Measurements from ENCODE around the gene VSTM2L. TPM values are rescaled to one million over a fixed set of nuclear protein-coding genes. Genes with fewer than 3 reads are reported as not detected.

The VSTM2L gene
- total RNA-seq, 1 donor from 2014 or later: 2.9 TPM

DNA sequence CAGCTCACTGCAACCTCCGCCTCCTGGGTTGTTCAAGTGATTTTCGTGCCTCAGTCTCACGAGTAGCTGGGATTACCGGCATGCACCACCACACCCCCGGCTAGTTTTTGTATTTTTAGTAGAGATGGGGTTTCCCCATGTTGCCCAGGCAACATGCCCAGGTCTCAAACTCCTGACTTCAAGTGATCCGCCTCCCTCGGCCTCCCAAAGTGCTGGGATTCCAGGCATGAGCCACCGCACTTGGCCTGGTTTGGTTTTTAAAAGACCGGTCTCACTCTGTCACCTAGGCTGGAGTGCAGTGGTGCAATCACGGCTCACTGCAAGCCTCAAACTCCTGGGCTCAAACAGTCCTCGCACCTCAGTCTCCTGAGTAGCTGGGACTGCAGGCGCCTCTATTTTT, 40.1 kb downstream of the VSTM2L start:
- Histone ChIP-seq H3K9ac (no peak overlapping the region), H3K4me3 (no peak overlapping the region), H3K27me3 (no peaks in the 10 kb centered on the region), H3K27ac (no peak overlapping the region), H3K36me3 (no peaks in the 10 kb centered on the region), H3F3A (ENCODE audit: low read depth) (no peaks in the 10 kb centered on the region), H3K79me2 (ENCODE audit: low read depth) (no peaks in the 10 kb centered on the region), H2AFZ (replicated peaks) (no peak overlapping the region), H3K4me1 (peaks cover 6% of the 10 kb centered on the region), H3K9me3 (ENCODE audit: low read depth) (no peaks in the 10 kb centered on the region), H3K4me2 (no peak overlapping the region), H4K20me1 (ENCODE audit: low read depth) (no peaks in the 10 kb centered on the region)
- H3K36me3 Mint-ChIP-seq: peaks cover 8% of the 10 kb centered on the region
- H3K27ac Mint-ChIP-seq: no peak overlapping the region
- peaks cover 12% of the 10 kb centered on the region for H3K27me3 Mint-ChIP-seq (ENCODE audit: insufficient read depth, low read depth)
- no peak for DNase-seq (ENCODE audit: low spot score)
- TF ChIP-seq EZH2phosphoT487 (IDR thresholded peaks at IDR 0.05) (no peak), EZH2 (IDR thresholded peaks at IDR 0.05) (no peak)
- TF ChIP-seq, protein P1, sequence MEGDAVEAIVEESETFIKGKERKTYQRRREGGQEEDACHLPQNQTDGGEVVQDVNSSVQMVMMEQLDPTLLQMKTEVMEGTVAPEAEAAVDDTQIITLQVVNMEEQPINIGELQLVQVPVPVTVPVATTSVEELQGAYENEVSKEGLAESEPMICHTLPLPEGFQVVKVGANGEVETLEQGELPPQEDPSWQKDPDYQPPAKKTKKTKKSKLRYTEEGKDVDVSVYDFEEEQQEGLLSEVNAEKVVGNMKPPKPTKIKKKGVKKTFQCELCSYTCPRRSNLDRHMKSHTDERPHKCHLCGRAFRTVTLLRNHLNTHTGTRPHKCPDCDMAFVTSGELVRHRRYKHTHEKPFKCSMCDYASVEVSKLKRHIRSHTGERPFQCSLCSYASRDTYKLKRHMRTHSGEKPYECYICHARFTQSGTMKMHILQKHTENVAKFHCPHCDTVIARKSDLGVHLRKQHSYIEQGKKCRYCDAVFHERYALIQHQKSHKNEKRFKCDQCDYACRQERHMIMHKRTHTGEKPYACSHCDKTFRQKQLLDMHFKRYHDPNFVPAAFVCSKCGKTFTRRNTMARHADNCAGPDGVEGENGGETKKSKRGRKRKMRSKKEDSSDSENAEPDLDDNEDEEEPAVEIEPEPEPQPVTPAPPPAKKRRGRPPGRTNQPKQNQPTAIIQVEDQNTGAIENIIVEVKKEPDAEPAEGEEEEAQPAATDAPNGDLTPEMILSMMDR (IDR thresholded peaks at IDR 0.05): no peak
- no peak overlapping the region for H3K4me3 Mint-ChIP-seq
- peaks cover 10% of the 10 kb centered on the region for H3K9me3 Mint-ChIP-seq
- peaks cover 33% of the 10 kb centered on the region for H3K4me1 Mint-ChIP-seq

DNA sequence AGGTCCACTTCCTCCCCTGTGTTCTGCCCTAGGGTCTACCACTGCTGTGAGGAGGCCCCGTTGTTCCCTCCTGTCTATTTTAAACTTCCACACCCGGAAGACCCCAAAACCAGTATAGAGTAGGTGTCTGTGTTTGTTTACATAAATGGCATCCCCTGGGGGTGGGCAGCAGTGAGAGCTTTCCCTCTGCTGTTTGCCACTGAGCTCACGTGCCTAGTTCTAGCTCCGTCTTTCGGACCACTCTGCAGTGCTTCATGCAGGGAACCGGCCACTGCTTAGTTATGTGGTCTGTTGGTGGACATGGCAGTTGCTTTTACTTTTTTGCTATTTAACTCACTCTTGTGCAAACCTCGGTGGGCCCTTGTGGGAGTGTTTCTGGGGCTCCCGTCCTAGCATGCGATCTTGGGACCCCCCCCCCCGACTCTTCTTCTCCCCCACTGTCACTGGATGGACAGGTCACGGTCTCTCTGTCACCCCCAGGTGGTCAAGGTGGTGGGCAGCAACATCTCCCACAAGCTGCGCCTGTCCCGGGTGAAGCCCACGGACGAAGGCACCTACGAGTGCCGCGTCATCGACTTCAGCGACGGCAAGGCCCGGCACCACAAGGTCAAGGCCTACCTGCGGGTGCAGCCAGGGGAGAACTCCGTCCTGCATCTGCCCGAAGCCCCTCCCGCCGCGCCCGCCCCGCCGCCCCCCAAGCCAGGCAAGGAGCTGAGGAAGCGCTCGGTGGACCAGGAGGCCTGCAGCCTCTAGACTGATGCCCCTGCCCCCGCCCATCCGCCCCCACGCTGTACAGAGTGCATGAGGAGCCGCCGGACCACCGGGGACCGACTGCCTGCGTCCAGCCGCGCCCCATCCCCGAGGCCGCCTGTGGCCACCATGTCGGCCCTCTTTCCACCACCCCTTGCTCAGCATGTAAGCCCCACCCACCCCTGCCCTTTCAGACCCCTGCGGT, 40.9 kb downstream of the VSTM2L start:
- Mint-ChIP-seq H3K9me3 (peaks cover 15% of the 10 kb centered on the region), H3K36me3 (peaks cover 8% of the 10 kb centered on the region), H3K27ac (peak overlapping the region; percentile 50), H3K4me3 (no peak overlapping the region), H3K27me3 (ENCODE audit: insufficient read depth, low read depth) (peaks cover 14% of the 10 kb centered on the region), H3K4me1 (peaks cover 33% of the 10 kb centered on the region)
- H3K79me2 ChIP-seq (ENCODE audit: low read depth): no peaks in the 10 kb centered on the region
- H3K9ac ChIP-seq: no peak overlapping the region
- H3K4me2 ChIP-seq: no peak overlapping the region
- H3K27ac ChIP-seq: no peak overlapping the region
- no peak overlapping the region for H2AFZ ChIP-seq (replicated peaks)
- H3K27me3 ChIP-seq: no peaks in the 10 kb centered on the region
- peaks cover 6% of the 10 kb centered on the region for H3K4me1 ChIP-seq
- no peaks in the 10 kb centered on the region for H4K20me1 ChIP-seq (ENCODE audit: low read depth)
- H3F3A ChIP-seq (ENCODE audit: low read depth): no peaks in the 10 kb centered on the region
- H3K9me3 ChIP-seq (ENCODE audit: low read depth): no peaks in the 10 kb centered on the region
- TF ChIP-seq EZH2 (IDR thresholded peaks at IDR 0.05): no peak
- TF ChIP-seq, protein P1 (IDR thresholded peaks at IDR 0.05): peak; percentile 37
- H3K4me3 ChIP-seq: no peak overlapping the region
- no peaks in the 10 kb centered on the region for H3K36me3 ChIP-seq
- no peak for DNase-seq (ENCODE audit: low spot score)

DNA sequence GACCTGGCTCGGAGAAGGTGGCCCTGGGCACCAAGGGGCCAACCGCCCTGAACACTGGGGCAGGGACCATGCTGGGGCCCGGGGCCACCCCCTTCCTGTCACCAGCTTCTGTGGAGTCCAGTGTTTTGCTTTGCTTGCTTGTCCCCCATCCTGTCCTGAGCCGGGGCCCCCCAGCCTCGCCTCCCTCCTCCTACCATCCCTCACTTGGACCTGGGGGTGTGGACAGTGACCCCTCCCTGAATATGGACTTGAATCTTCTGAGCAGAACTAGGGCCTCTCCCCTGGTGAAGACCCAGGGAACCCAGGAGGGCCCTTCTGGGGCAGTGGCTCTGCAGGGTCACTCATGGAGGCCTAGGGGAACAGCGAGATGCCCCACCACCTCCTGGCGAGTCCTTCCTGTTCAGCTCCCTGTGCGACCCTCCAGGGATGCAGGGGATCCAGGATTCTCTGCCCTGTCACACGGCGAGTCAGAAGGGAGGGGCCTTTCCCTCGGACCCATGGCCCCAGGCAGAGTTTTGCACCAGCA, 41.6 kb downstream of the VSTM2L start:
- Histone ChIP-seq H3F3A (ENCODE audit: low read depth) (no peaks in the 10 kb centered on the region), H3K9me3 (ENCODE audit: low read depth) (no peaks in the 10 kb centered on the region), H3K79me2 (ENCODE audit: low read depth) (no peaks in the 10 kb centered on the region), H3K27me3 (no peaks in the 10 kb centered on the region), H3K9ac (no peak overlapping the region), H3K4me1 (peaks cover 6% of the 10 kb centered on the region), H3K4me3 (no peak overlapping the region), H3K36me3 (no peaks in the 10 kb centered on the region), H3K4me2 (no peak overlapping the region), H4K20me1 (ENCODE audit: low read depth) (no peaks in the 10 kb centered on the region), H2AFZ (replicated peaks) (no peak overlapping the region), H3K27ac (no peak overlapping the region)
- TF ChIP-seq EZH2phosphoT487 (IDR thresholded peaks at IDR 0.05): no peak
- TF ChIP-seq EZH2 (IDR thresholded peaks at IDR 0.05): no peak
- TF ChIP-seq, protein P1 (IDR thresholded peaks at IDR 0.05): no peak
- H3K4me1 Mint-ChIP-seq: peaks cover 32% of the 10 kb centered on the region
- H3K27me3 Mint-ChIP-seq (ENCODE audit: insufficient read depth, low read depth): peaks cover 14% of the 10 kb centered on the region
- DNase-seq (ENCODE audit: low spot score): no peak
- H3K9me3 Mint-ChIP-seq: peaks cover 18% of the 10 kb centered on the region
- no peak overlapping the region for H3K27ac Mint-ChIP-seq
- no peak overlapping the region for H3K4me3 Mint-ChIP-seq
- peaks cover 7% of the 10 kb centered on the region for H3K36me3 Mint-ChIP-seq
